ENCODE data around the gene ZNG1C. TPM values are rescaled to one million over a fixed set of nuclear protein-coding genes. Genes with fewer than 3 reads are reported as not detected.
"Not testable (repeated sequence)": the region's sequence is repeated elsewhere in the genome, so short reads cannot be mapped to it uniquely, and the experiment has no call there.

ZNG1C gene
- 26.2 and 26.4 TPM in 2 replicates for total RNA-seq (2021)
- long read RNA-seq, transcript CBWD3-206 (3 exons, 1,736 nt), result major isoform, 16 of 48 reads
- long read RNA-seq, partial matches to known transcripts, result 6 of 48 reads
- long read RNA-seq, other reads (novel, unspliced or antisense), result 25 of 48 reads

DNA sequence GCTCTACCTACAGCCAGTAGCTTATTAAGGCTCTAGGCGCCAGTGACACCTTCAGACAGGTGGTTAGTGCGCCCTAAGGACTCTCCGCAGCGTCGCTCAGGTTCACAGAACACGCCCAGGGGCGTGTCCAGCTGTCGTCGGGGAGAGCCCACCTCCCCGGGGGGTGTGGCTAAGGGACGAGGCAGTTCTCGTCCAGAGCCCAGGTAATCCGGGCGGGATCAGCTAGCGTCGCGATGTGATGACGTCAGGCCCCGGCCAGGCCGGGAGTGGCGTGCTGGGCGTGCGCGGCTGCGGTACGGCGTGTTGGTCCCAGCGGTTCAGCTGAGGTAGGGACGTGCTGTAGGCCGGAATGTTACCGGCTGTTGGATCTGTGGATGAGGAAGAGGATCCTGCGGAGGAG is at the start of gene ZNG1C:
TSS of gene ZNG1C (plus strand) at position 301 of the 400 bp plus-strand sequence. CDS start at position 350, 49 bp downstream.
- DNase-seq; H3K27ac ChIP-seq (ENCODE audit: insufficient read length, low read depth, low read length); H4K20me1 ChIP-seq (ENCODE audit: control insufficient read depth, insufficient read depth, insufficient read length); H3K79me2 ChIP-seq (ENCODE audit: insufficient read depth, low read length); H3K23ac ChIP-seq (ENCODE audit: insufficient read length, low read depth, low read length); H2BK5ac ChIP-seq (ENCODE audit: insufficient read length, low read length); H3K56ac ChIP-seq (ENCODE audit: insufficient read length, low read depth, low read length); H3K27ac Mint-ChIP-seq; H3K27me3 ChIP-seq (ENCODE audit: insufficient read depth, low read length); H2AK5ac ChIP-seq (ENCODE audit: insufficient read length, low read length); H3K4me2 ChIP-seq (ENCODE audit: insufficient read depth, insufficient read length, low read length); H4K91ac ChIP-seq (ENCODE audit: insufficient read length, low read depth, low read length); H2BK120ac ChIP-seq (ENCODE audit: low read depth, low read length, poor library complexity, severe bottlenecking); H2BK20ac ChIP-seq (ENCODE audit: low read depth, low read length, poor library complexity, severe bottlenecking); H3K4me3 Mint-ChIP-seq; H4K5ac ChIP-seq (ENCODE audit: insufficient read length, low read depth, low read length); H3K4me1 Mint-ChIP-seq; H3K9ac ChIP-seq (ENCODE audit: extremely low read depth, insufficient read length, low read length); H3K36me3 Mint-ChIP-seq (ENCODE audit: insufficient read depth in 1 of 3, low read depth in 3 of 3); H3K23me2 ChIP-seq (ENCODE audit: insufficient read length, low read depth, low read length, poor library complexity, severe bottlenecking); H3K4ac ChIP-seq (ENCODE audit: low read depth, low read length); H2BK15ac ChIP-seq (ENCODE audit: low read depth, low read length); H3T11ph ChIP-seq (ENCODE audit: low read length); H4K8ac ChIP-seq (replicated peaks; ENCODE audit: insufficient read length, low read depth, low read length); H3K79me1 ChIP-seq (ENCODE audit: insufficient read depth, low read depth, low read length, poor library complexity, severe bottlenecking); H2BK12ac ChIP-seq (ENCODE audit: insufficient read length, low read depth, low read length); H3K14ac ChIP-seq (ENCODE audit: insufficient read depth, low read length); H3K18ac ChIP-seq (ENCODE audit: insufficient read length, low read depth, low read length); H3K4me1 ChIP-seq (ENCODE audit: insufficient read depth, low read length); H3K9me3 Mint-ChIP-seq; H3K9me3 ChIP-seq (ENCODE audit: control insufficient read depth, low read depth, low read length); H2AFZ ChIP-seq (ENCODE audit: low read length); H3K27me3 Mint-ChIP-seq (ENCODE audit: low read depth): not testable (repeated sequence)
- no CpG with 5 or more reads among the region's 32 CpGs for WGBS (ENCODE audit: extremely low coverage, insufficient read length, low lambda C conversion rate)

DNA sequence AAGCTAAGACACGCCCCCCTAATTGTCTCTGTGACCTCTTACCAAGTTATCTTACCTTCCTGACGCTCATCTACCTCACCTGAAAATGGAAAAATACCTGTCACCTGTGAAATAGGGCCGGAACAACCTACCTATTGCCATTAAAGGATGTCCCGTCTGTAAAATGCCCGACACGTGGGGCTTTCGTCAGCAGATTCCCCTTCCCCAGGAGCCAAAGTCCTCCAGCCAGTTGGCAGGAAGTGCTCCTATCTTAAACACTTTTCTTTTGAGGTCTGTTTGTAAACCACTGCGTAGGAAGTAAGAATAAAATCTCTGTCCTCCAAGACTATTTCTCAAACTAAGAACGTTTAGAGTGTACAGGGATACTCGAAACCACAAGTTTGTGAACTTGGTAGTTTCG is 654 bp downstream of the ZNG1C start:
- H4K5ac ChIP-seq (ENCODE audit: insufficient read length, low read depth, low read length); H3K4ac ChIP-seq (ENCODE audit: low read depth, low read length); H2BK12ac ChIP-seq (ENCODE audit: insufficient read length, low read depth, low read length); H2BK15ac ChIP-seq (ENCODE audit: low read depth, low read length); H3K4me1 Mint-ChIP-seq; H3K27ac Mint-ChIP-seq; H3K14ac ChIP-seq (ENCODE audit: insufficient read depth, low read length); H3K27me3 ChIP-seq (ENCODE audit: insufficient read depth, low read length); H2BK5ac ChIP-seq (ENCODE audit: insufficient read length, low read length); H3K9me3 ChIP-seq (ENCODE audit: control insufficient read depth, low read depth, low read length); H3K18ac ChIP-seq (ENCODE audit: insufficient read length, low read depth, low read length); H3K79me2 ChIP-seq (ENCODE audit: insufficient read depth, low read length); H3K4me1 ChIP-seq (ENCODE audit: insufficient read depth, low read length); H3K23ac ChIP-seq (ENCODE audit: insufficient read length, low read depth, low read length); H4K8ac ChIP-seq (replicated peaks; ENCODE audit: insufficient read length, low read depth, low read length); H3K79me1 ChIP-seq (ENCODE audit: insufficient read depth, low read depth, low read length, poor library complexity, severe bottlenecking); H3K9me3 Mint-ChIP-seq; H3K36me3 Mint-ChIP-seq (ENCODE audit: insufficient read depth in 1 of 3, low read depth in 3 of 3); H3K23me2 ChIP-seq (ENCODE audit: insufficient read length, low read depth, low read length, poor library complexity, severe bottlenecking); H3K27me3 Mint-ChIP-seq (ENCODE audit: low read depth); H3K9ac ChIP-seq (ENCODE audit: extremely low read depth, insufficient read length, low read length); H3T11ph ChIP-seq (ENCODE audit: low read length); H2AK5ac ChIP-seq (ENCODE audit: insufficient read length, low read length); H3K56ac ChIP-seq (ENCODE audit: insufficient read length, low read depth, low read length); H3K27ac ChIP-seq (ENCODE audit: insufficient read length, low read depth, low read length); H2BK120ac ChIP-seq (ENCODE audit: low read depth, low read length, poor library complexity, severe bottlenecking); H3K4me2 ChIP-seq (ENCODE audit: insufficient read depth, insufficient read length, low read length); DNase-seq; H4K20me1 ChIP-seq (ENCODE audit: control insufficient read depth, insufficient read depth, insufficient read length); H2AFZ ChIP-seq (ENCODE audit: low read length); H3K4me3 Mint-ChIP-seq; H4K91ac ChIP-seq (ENCODE audit: insufficient read length, low read depth, low read length); H2BK20ac ChIP-seq (ENCODE audit: low read depth, low read length, poor library complexity, severe bottlenecking): not testable (repeated sequence)
- WGBS (ENCODE audit: extremely low coverage, insufficient read length, low lambda C conversion rate), result no CpG with 5 or more reads among the region's 11 CpGs
